NCI-H69 (cell line): ENCODE results near the gene KSR1.

ENCODE experiments used
- DNase-seq: peaks from one replicate; lab custom pipeline; 2025; lab: John Stamatoyannopoulos, UW

KSR1 gene

DNA sequence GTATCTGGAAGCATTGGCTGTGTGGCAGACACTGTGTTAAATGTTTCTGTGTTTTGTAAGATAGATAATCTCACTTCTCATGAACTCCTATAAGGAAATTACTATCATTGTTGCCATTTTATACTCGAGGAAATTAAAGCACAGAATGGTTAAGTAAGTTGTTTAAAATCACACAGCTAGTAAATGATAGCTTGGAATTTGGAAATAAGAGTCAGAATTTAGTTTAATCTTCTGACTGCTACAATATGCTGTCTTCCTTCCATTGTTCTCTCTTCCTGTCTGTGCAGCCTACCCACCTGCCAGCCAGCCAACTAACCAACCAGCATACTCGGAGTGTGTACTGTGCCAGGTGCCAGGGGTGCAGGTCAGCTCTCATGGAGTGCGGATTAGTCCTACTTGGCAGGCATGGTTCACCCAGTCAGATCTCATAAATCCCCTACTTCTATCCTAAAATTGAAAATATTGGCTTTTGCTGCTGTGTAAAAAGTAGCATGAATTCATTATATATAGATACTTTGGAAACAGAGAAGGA, 94.8 kb downstream of the KSR1 start:
- peak; percentile 85 for DNase-seq

DNA sequence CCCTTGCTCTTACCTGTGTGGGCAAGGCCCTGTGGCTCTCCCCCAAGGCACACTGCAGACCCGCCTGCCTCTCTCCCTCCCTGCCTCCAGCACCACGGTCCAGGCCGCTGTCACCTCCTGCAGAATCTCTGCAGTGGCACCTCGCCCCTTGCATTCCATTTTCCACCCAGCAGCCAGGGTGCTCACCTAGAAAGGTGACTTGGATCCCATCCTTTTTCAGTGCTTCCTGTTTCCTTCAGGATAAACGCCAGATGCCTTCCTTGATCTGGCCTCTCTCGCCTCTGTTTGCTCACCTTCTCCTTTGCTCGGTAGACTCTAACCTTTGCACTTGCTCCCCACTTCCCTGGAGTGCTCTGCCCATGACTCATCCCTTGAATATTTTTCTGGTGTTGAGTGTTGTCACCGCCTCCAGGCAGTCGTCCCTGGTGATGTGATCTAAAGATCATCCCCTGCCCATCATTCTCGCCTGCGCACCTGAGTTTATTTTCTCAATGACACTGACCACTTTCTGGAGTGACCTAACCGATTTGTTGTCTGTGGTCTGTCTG, 95.5 kb downstream of the KSR1 start:
- peak; percentile 71 for DNase-seq

DNA sequence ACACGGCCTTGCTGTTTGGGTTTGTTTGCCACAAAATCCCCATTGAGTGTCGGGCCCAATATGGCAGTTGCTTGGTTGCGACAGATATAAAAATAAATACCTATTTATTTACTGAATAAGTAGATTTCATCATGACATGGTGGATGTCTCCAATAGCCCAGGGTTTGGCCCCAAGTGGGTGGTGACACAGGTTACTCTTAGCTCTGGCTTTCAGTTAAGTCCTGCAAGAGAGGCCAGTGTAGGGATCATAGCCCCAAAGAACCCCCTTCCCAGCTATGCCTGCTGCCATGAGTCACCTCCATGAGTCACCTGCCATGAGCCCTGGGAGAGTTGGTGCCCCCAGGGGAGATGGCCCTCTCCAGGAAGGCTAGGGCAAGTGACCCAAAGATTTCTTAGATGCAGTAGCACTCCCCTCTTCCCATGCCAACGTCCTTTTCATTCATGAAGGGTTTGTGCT, 96.1 kb downstream of the KSR1 start:
- DNase-seq = no peak

DNA sequence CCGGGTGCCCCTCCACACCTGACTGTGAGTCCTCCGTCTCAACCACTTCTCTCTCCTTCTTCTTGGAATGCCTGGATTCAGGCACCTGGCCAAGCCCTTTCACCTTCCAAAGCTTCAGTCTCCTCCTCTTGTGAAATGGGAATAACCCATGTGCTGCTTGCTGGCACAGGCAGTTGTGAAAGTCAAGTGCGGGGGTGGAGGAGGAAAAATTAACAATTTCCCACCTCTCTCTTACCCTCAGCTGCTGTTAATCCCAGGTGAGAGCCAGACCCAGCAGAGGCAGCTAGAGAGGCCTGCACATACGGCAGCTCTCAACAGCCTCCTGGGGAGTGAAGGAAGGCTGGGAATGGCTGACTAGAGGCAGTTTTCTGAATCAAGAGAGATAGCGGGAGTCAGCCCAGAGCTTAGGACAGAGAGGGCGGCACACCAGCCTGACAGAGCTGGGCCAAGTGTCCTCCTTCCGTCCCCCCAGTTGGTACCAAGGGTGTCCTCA, 96.8 kb downstream of the KSR1 start:
- no peak for DNase-seq

DNA sequence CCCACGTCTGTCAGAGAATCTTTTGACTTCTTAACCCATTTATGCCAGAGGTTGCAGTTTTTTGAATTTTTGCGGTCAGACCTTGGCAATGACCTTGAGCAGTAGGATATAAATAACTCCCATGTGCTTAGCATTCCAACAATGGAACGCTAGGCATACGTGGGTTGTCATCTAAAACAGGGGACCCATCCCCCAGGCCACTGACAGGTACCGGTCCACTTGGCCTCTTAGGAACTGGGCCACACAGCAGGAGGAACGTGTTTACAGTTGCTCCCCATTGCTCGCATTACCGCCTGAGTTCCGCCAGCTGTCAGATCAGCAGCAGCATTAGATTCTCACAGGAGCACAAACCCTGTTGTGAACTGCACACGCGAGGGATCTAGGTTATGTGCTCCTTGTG, 97.9 kb downstream of the KSR1 start:
- no peak for DNase-seq

DNA sequence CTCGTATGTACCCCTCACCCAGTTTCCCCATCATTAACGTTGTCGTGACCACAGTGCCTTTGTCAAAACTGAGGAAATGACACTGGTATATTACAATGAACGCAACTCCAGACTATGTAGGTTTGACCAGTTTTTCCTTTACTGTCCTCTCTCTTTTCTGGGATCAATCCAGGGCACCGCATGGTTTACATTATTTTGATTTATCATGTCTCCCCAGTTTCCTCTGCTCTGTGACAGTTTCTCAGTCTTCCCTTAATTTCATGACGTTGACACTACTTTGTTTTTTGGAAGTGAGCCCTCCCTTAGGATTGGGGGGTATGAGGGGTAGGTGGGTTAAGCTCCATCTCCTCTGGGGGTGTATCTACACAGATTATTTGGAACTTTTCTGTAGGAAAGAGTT, 98.7 kb downstream of the KSR1 start:
- no peak for DNase-seq

DNA sequence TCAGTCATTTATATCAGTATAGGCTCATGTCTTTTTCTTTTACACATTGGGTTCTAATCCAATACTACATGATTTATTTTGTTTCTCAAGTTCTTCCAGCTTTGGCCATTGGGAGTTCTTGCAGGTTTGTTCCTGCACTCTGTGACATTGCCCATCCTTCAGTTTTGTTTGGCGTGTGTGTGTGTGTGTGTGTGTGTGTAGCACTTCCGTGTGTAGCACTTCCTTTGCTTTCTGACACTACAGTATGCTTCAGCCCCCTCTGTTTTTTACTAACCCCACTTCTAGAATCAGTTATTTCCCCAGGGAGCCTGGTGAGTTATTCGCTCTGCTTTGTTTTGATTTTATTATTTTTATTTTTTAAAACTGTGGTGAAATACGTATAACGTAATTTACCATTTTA, 99.1 kb downstream of the KSR1 start:
- no peak for DNase-seq

DNA sequence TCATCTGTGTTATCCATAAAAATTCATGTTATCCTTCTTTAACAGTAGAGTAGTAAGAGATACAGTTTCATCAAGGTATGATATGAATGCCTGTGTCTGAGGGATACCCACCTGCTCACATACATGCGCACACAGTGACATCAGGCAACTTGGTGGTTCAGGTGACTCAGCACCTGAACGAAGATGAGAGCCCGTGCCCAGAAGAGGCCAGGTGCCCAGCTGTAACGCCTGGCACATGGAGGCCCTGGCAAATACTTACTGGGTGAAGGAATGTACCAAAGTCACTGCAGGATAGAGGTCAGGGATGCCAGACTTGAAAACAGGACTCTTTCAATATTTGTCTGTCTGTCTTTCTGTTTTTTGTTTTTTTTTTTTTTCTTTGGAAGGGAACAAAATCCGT, 102.1 kb downstream of the KSR1 start:
- DNase-seq = no peak

DNA sequence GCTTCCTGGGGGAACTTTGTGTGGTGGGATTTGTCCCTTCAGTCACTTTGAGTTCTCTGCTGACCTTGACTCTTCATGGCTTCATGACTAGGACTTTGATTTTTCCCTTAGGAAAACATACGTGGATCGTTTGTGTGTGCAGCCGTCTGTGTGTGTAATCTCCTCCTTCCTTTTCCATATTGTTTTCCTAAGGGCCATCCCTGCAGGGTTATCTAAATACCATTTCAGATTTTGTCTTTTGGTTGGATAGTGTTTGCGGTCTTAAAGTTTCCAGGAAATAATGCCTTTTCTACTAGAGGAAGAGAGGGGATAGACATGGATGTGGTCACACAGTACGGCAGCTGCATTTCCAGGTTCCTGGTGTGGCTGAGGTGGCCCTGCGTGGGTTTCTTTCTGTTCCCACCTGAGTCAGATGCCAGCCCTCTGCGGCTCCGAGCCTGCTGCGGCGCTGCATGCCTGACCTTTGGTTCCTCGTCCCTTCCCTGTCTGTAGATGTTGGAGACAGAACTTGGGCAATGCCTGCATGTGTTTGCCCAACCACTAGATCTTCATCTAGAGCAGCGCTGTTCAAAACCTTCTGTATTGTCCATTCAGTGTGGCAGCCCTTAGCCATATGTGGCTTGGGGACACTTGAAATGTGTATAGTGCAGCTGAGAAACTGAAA, 102.7 kb downstream of the KSR1 start:
- no peak for DNase-seq

DNA sequence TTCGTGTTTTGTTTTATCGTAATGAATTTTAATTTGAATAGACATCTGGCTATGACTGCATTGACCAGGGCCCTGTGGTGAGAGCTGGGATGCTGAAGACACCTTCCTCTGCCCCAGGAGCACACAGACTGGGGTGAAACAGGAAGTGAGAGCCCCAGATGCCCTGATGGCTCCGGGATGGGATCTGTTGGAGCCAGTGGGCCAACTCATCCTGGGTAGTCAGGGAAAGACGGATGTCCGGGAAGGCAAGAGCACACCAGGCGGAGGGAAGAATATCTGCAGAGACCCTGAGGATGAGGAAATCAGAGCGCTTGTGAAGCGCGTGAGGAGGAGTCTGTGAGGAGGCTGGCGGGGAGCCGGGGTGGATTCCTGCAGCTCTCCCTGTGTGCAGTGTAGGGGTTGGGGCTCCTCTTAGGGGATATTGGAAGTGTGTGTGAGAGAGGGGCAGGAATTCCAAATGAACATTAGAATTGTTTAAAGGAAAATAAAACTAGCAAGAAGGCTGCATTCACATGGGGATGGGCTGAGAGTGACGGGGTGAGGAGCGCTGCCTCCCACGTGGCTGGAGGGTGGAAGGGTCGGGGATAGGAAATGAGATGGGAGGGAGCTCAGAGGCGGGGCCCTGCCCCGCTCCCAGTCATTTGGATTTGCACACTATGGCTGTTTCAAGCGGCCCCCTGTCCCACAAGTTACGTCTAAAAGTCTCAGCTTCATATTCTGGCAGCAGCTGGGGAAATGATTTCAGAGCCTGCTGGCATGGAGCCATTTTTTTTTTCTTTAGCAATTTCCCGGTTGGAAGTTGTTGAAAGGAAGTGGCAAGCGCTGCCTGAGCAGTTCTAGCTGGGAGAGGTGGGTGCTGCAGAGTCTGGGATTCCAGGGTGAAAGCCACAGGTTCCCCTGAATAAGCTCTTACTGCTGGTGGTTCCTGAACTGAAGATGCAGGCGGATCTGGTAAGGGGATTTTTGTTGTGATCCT, 103.5 kb downstream of the KSR1 start:
- peak; percentile 85 for DNase-seq

DNA sequence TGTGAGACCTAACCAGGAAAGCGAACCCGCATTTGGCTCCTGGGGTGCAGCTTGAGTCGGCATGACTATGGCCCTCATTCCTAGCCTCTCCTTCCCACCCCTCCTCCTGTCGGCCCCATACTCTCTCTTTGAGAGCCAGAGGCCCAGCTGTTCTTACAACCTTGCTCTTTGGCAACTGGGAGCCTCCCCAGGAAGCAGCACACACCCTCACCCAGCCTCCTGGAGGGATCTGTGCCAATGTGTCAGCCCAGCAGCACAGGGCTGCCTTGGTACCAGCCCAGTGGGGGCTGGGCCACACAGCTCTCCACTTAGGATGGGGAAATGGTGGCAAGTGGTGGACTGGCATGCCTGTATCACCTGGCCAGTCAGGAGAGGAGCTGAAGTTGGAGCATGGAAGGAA, 104.4 kb downstream of the KSR1 start:
- peak; percentile 53 for DNase-seq

DNA sequence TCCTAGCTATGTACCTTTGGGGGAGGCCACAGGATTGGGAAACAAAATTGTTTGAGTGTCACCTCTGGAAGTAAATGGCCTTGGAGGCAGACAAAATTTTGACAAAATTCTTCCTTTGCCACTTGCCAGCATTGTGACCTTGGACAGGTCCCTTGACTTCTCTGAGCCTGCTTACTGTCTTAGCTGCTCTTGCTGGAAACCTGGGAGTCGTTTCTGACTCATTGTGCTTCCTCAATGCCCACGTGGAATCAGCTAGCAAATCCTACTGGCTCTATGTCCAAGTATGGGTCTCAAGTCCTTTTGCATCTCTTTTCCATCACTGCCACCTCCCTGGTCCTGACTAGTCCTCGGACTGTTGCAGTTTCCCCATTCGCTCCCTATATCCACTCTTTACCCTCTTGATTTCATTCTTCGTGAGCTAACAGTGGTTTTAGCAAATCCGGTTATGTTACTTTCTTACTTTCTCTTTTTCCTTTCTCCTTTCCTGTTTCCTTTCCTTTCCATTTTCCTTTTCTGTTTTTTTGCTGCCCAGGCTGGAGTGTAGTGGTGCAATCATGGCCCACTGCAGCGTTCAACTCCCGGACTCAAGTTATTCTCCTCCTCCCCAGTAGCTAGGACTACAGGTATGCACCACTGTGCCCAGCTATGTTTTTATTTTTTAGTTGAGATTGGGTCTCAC, 106.7 kb downstream of the KSR1 start:
- DNase-seq = no peak

DNA sequence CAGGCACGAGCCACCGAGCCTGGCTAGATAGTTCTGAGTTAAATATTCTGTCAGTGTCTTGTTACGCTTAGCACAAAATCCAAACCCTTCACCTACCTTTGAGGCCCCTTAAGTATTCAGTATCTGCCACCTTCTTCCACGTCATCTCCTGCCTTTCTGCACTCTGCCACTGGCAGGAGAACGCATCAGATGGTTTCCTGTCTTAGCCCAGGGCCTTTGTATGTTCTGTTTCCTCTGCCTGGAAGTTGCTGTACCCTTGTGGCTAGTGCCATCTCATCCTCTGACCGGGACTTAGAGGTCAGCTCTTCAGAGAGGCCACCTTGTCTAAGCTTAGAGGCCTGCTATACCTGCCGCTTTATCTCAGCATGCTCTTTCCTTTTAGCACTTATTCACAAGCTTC, 107.3 kb downstream of the KSR1 start:
- DNase-seq = no peak

DNA sequence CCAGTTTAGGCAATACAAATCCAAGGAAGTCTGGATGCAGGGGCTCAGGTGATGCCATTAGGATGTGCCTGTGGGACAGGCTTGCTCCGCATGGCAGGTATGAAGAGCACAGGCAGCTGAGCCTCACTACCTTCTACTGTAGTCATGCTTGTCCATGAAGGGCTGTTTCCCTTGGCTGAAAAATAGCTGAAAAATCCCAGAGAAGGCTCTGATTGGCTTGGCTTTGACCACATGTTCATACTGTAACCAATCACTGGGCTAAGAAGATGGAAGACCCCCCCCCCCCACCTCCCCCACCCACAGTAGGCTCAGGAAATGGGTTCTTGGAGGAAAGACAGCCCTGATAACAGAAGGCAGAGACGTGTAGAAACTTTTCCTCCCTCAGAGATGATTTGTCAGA, 108.2 kb downstream of the KSR1 start:
- no peak for DNase-seq

DNA sequence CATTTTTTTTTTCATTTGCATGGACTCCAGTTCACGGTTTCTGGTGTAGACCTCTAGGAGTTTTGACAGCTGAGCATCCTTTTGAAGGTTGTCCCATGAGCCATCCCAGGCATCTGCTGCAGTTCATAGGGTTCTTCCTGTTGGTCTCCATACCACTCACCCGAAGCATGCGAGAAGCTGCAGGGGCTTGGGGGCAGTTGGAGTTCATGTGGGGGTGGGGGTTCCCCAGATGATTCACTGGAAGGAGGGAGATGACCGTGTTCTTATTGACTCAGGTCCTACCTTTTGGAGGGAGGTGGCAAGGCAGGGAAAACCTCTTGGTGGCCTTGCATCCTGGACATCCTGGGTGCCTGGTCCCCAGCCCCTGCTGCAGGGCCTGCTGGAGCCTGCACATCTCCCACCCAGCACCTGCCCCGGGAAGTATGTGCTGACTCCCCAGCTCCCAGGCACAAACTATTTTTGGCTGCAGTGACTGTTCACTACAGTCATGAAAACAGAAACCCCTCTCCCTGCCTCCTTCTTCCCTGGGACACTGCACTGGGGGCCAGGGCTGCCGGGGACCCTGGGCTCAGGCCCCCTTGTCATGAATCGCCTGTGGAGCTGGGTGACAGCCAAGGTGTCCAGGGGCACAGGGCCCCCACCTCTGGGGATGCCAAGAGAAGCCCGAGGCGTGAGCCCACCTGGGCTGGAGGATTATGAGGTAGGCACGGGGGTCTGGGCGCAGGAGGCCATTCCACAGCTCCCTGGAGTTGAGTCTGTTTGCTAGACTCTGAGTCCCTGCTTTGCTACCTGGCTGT, 109.8 kb downstream of the KSR1 start:
- no peak for DNase-seq

DNA sequence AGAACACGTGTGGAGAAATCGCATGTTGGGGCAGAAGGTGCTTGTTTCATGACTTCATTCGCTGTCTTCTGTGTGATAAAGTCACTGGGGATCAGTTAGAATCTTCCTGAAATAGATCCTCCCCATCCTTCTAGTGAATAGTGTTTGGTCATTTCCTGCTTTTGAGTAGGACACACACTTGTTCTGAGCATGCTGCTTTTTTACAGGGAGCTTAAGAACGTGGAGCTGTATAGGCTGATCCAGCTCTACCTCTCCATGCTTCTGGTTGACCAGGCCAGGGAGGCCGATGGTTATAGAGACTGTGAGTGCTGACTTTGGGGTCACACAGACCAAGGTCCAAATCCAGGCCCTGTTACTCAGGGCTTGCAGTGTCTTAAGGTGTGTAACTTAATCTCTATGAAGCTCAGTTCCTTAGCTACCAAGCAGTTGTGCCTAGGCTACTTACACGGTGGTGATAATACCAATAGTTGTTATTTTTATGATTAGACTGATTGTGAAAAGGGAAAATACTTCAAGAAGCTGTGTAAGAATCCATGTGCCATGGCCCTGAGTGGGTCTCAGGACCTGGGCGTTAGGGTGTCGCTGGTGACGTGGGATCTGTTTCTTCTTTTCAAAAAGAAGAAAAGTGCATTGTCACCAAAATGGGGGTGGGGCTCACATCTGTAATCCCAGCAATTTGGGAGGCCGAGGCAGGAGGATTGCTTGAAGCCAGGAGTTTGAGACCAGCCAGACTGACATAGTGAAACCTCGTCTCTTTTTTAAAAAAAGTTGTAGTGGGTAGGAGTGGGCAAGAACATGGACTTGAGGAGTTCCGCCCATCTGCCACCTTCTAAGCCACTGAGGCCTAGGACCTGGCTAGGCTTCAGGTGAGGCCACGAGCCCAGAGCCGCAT, 110.7 kb downstream of the KSR1 start:
- DNase-seq = no peak

DNA sequence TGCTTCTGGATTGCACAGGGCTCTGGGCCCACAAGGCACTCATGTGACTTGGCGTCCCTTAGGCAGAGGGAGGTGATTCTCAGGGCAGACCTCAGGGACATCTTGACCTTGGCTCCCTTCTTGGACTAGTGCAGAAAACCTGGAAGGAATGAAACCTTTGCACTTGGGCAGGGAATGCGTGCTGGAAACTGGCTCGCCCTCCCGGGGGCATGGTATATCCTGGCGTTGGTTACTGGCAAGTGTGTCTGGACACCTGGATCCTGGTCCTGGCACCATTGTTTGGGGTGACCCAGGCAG, 111.3 kb downstream of the KSR1 start:
- no peak for DNase-seq

DNA sequence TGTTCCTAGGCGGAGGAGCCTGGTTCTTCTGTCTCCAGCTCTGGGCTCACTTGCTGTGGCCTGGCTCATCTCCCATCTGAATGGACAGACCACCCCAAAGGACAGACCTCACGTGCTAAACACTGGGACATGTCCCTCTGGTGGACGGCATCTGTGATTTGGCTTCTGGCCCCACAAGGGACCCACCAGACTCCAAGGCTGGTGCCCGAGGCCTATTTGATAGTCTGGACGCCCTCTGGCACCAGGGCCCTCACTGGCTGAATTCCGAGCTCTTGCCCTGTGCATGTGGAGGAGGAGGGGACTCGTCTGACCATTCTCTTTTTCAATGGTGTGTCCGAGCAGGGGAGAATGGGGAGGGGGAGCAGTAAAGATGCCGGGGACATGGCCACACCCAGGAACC, 112.0 kb downstream of the KSR1 start:
- DNase-seq = no peak

DNA sequence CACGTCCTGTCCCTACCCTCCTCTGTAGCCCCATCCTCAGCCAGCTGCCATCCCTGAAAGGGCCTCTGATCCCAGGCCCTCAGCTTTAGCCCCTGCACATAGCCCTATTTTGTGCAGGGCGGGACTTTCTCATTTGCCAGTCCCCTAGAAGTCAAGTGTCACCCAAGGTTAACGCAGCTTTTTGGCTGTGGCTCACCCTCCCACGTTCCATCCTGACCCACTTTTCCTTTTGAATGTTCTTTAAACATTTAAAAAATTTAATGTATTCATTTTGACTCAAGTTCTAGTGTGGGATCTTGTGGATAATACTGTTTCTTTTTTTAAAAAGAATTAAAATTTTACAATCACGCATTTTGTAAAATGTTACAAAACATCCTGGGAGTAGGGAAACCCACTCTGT, 112.6 kb downstream of the KSR1 start:
- no peak for DNase-seq

DNA sequence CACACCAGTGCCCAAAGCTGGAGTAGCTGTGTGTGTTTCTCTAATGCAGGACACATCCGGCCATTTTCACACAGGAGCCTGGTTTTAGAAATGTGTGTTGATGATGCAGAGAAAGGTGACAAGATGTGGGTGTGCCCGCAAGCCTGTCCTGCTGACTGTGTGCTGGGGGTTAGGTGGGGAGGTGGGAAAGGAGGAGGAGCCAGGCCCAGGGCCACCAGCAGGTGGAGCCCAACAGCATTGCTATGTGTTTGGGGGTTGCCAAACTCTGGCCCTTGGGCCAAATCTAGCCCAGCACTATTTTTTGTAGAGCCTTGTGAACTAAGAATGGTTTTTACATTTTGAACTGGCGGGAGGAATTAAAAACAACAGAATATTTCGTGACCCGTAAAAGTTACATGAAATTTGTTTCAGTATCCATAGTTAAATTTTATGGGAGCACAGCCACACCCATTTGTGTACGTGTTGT, 113.0 kb downstream of the KSR1 start:
- DNase-seq = peak; percentile 62
